DND-41 (cell line): ENCODE data around the gene CCDC136.

Experiments
- EZH2 ChIP-seq: IDR thresholded peaks from 3 replicates; pipeline ENCODE4 v1.6.1; 2012; ENCODE audit warnings: borderline replicate concordance, low read depth, mild to moderate bottlenecking, moderate library complexity, low read length, inconsistent platforms; ENCODE audit not compliant: severe bottlenecking
- TF ChIP-seq, protein P1 (sequence below): IDR thresholded peaks from 2 replicates; pipeline ENCODE4 v1.5.1; 2012; ENCODE audit warnings: borderline replicate concordance, low read length, moderate library complexity, mild to moderate bottlenecking; ENCODE audit not compliant: poor library complexity, severe bottlenecking; ENCODE audit errors: extremely low read depth

DNA sequence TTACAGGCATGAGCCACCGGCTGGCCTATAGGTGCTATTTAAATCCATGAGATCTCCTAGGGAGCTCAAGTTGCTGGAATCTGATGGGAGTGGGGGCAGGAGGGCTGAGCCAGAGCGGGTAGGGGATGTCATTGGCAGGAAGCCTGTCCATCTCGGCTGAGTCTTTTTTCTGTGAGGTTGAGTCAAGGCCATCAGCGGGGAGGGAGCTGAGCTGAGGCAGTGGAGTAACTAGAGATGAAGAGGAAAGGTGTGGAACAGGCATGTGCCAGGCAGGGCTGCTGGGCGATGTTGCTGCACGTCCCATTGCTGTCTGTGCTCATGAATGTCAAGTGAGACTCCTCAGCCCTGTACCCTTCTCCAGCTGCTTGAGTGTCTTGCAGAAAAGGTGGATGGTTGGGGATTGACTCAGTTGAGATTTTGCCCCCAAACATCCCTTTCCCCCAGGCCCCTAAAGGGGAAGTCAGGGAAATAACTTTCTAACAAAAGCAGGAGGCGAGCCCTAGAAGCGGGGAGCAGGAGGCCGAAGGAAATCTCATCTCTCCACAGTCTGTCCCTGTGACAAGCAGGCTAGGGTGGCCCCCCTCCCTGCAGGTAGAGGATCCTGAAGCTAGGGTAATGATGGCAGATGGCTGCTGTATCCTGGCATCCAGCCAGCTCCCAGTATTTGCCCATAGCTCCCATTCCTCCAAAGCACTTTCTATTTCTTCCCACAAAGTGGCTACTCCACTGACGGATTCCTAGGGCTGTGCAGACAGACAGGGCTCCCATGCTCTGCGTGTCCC is 76.3 kb downstream of the CCDC136 start:
- TF ChIP-seq, protein P1, sequence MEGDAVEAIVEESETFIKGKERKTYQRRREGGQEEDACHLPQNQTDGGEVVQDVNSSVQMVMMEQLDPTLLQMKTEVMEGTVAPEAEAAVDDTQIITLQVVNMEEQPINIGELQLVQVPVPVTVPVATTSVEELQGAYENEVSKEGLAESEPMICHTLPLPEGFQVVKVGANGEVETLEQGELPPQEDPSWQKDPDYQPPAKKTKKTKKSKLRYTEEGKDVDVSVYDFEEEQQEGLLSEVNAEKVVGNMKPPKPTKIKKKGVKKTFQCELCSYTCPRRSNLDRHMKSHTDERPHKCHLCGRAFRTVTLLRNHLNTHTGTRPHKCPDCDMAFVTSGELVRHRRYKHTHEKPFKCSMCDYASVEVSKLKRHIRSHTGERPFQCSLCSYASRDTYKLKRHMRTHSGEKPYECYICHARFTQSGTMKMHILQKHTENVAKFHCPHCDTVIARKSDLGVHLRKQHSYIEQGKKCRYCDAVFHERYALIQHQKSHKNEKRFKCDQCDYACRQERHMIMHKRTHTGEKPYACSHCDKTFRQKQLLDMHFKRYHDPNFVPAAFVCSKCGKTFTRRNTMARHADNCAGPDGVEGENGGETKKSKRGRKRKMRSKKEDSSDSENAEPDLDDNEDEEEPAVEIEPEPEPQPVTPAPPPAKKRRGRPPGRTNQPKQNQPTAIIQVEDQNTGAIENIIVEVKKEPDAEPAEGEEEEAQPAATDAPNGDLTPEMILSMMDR = no peak
- no peak for TF ChIP-seq EZH2
